Retinal pigment epithelial cell (primary cell): ENCODE results near the gene C9orf152.
"Not testable (repeated sequence)": the region's sequence is repeated elsewhere in the genome, so short reads cannot be mapped to it uniquely, and the experiment has no call there.

ENCODE experiments used
- DNase-seq: peaks from one replicate; pipeline ENCODE4 v3.0.0-alpha.2; 2010; ENCODE audit warnings: low read depth
- H3K4me3 ChIP-seq: 2 replicates; pipeline ENCODE4 v1.5.1; 2011; ENCODE audit warnings: mild to moderate bottlenecking, low read length, control low read depth, moderate library complexity
- CTCF ChIP-seq: conservative IDR thresholded peaks from 2 replicates; pipeline ENCODE4 v1.5.1; 2011; ENCODE audit warnings: low read depth, low read length, control low read depth, inconsistent platforms

The C9orf152 gene

GRCh38 chr9:110199643-110200042 is 8.3 kb downstream of the C9orf152 start:
- DNase-seq = no peak
- H3K4me3 ChIP-seq = no peak overlapping the region
- TF ChIP-seq CTCF = no peak

GRCh38 chr9:110198357-110198756 is 9.6 kb downstream of the C9orf152 start:
- DNase-seq = no peak
- no peak for TF ChIP-seq CTCF
- no peak overlapping the region for H3K4me3 ChIP-seq

- DNase-seq = no peak
- TF ChIP-seq CTCF = peak; percentile 6
- H3K4me3 ChIP-seq = no peak overlapping the region
Measured at GRCh38 chr9:110197330-110198187, 10.4 kb downstream of the C9orf152 start.

DNA sequence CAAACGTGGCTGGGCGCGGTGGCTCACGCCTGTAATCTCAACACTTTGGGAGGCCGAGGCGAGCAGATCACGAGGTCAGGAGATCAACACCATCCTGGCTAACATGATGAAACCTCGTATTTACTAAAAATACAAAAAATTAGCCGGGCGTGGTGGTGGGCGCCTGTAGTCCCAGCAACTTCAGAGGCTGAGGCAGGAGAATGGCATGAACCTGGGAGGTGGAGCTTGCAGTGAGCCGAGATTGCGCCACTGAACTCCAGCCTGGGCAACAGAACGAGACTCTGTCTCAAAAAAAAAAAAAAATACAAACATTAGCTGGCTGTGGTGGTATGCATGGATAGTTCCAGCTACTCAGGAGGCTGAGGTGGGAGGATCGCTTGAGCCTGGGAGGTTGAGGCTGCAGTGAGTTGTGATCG is 11.9 kb downstream of the C9orf152 start:
- DNase-seq, H3K4me3 ChIP-seq: not testable (repeated sequence)

- H3K4me3 ChIP-seq = no peak overlapping the region
- no peak for TF ChIP-seq CTCF
- DNase-seq = no peak
Measured at GRCh38 chr9:110192531-110193261, 15.3 kb downstream of the C9orf152 start.

DNA sequence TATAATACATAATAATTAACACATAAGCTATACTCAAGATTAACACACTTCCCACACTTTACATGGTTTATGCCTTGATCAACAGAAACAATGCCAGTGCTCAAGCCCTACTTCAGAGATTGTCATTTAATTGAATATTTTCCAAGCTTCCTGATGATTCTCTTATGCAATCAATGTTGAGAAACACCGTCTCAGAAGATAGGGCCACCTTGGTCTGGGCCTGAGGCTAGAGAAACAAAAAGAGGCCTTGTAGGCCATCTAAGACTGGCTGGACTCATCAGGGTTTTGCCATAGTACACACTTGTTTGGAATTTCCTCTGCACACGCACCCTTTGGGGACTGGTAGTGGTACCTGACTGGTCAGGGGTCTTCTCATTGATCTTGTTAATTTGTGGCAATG is 16.3 kb downstream of the C9orf152 start:
- no peak for TF ChIP-seq CTCF
- H3K4me3 ChIP-seq = no peak overlapping the region
- DNase-seq = no peak

DNA sequence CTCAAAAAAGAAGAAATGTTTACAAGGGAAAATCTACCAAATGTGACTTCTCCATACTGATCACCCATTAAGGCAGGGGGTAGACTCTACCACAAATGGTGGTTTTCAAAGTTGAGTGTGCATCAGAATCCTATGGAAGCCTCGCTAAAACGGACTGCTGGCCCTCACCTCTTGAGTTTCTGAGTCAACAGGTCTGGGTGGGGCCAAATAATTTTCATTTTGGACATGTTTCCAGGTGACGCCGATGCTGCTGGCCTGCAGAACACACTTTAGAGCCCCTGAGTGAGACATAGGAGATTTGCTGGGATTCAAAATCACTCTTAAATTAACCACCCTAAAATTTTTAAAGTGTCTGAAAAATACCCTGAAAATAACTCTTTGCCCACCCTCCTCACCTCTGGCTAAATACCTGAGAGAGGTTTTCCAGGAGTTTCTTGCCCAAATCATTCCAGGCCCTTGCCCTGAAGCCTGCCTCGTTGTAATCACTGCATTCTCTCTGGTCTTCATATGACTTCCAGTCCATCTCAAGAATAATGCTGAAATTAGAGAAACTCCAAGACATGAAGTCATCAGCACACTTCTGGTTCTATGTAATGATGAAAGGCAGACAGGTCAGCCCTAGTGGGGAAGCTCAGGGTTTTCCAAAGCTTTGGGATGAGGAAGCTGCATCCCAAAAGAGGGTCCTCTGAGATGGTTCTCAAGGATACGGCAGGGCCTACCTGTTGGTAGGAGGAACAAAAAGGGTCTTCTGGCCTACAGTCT is 18.2 kb downstream of the C9orf152 start:
- H3K4me3 ChIP-seq = no peak overlapping the region
- no peak for DNase-seq
- no peak for TF ChIP-seq CTCF
